ENCODE data around the gene RBM48.

RBM48 gene

GRCh38 chr7:92498557-92498956 is 30.0 kb upstream of the RBM48 start:
- TF ChIP-seq EP300 (IDR thresholded peaks at IDR 0.05; ENCODE audit: borderline replicate concordance) = no peak
- no peak for TF ChIP-seq CEBPB (IDR thresholded peaks at IDR 0.05)
- no peak for TF ChIP-seq REST (IDR thresholded peaks at IDR 0.05; ENCODE audit: low read depth)
- TF ChIP-seq TAF1 (IDR thresholded peaks at IDR 0.05; ENCODE audit: low read depth) = no peak
- TF ChIP-seq RAD21 (IDR thresholded peaks at IDR 0.05; ENCODE audit: low read depth) = no peak
- no peak for TF ChIP-seq YY1 (IDR thresholded peaks at IDR 0.05; ENCODE audit: low read depth)
- no peak for TF ChIP-seq NFIC (IDR thresholded peaks at IDR 0.05)
- TF ChIP-seq, protein P1, sequence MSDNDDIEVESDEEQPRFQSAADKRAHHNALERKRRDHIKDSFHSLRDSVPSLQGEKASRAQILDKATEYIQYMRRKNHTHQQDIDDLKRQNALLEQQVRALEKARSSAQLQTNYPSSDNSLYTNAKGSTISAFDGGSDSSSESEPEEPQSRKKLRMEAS (IDR thresholded peaks at IDR 0.05) = no peak
- TF ChIP-seq FOXM1 (IDR thresholded peaks at IDR 0.05; ENCODE audit: borderline replicate concordance, low read depth) = no peak
- no peak for TF ChIP-seq EGR1 (IDR thresholded peaks at IDR 0.05)
- TF ChIP-seq TEAD4 (IDR thresholded peaks at IDR 0.05) = no peak
- TF ChIP-seq ZBTB7A (IDR thresholded peaks at IDR 0.05; ENCODE audit: low read depth) = no peak
- TF ChIP-seq, protein P2, sequence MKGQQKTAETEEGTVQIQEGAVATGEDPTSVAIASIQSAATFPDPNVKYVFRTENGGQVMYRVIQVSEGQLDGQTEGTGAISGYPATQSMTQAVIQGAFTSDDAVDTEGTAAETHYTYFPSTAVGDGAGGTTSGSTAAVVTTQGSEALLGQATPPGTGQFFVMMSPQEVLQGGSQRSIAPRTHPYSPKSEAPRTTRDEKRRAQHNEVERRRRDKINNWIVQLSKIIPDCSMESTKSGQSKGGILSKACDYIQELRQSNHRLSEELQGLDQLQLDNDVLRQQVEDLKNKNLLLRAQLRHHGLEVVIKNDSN (IDR thresholded peaks at IDR 0.05) = no peak
- no peak for TF ChIP-seq CREB1 (IDR thresholded peaks at IDR 0.05; ENCODE audit: low read depth)
- TF ChIP-seq TCF12 (IDR thresholded peaks at IDR 0.05; ENCODE audit: low read depth) = no peak

GRCh38 chr7:92503767-92504166 is 24.8 kb upstream of the RBM48 start:
- no peak for TF ChIP-seq CREB1 (IDR thresholded peaks at IDR 0.05; ENCODE audit: low read depth)
- no peak for TF ChIP-seq CEBPB (IDR thresholded peaks at IDR 0.05)
- TF ChIP-seq TAF1 (IDR thresholded peaks at IDR 0.05; ENCODE audit: low read depth) = no peak
- TF ChIP-seq YY1 (IDR thresholded peaks at IDR 0.05; ENCODE audit: low read depth) = no peak
- no peak for TF ChIP-seq TEAD4 (IDR thresholded peaks at IDR 0.05)
- TF ChIP-seq, protein P1 (IDR thresholded peaks at IDR 0.05) = no peak
- no peak for TF ChIP-seq RAD21 (IDR thresholded peaks at IDR 0.05; ENCODE audit: low read depth)
- TF ChIP-seq REST (IDR thresholded peaks at IDR 0.05; ENCODE audit: low read depth) = no peak
- TF ChIP-seq, protein P2 (IDR thresholded peaks at IDR 0.05) = no peak
- no peak for TF ChIP-seq ZBTB7A (IDR thresholded peaks at IDR 0.05; ENCODE audit: low read depth)
- TF ChIP-seq TCF12 (IDR thresholded peaks at IDR 0.05; ENCODE audit: low read depth) = no peak
- TF ChIP-seq FOXM1 (IDR thresholded peaks at IDR 0.05; ENCODE audit: borderline replicate concordance, low read depth) = no peak
- TF ChIP-seq EGR1 (IDR thresholded peaks at IDR 0.05) = no peak
- TF ChIP-seq NFIC (IDR thresholded peaks at IDR 0.05) = no peak
- no peak for TF ChIP-seq EP300 (IDR thresholded peaks at IDR 0.05; ENCODE audit: borderline replicate concordance)

GRCh38 chr7:92504563-92504962 is 24.0 kb upstream of the RBM48 start:
- no peak for TF ChIP-seq CEBPB (IDR thresholded peaks at IDR 0.05)
- no peak for TF ChIP-seq EP300 (IDR thresholded peaks at IDR 0.05; ENCODE audit: borderline replicate concordance)
- TF ChIP-seq EGR1 (IDR thresholded peaks at IDR 0.05) = no peak
- TF ChIP-seq TAF1 (IDR thresholded peaks at IDR 0.05; ENCODE audit: low read depth) = no peak
- no peak for TF ChIP-seq ZBTB7A (IDR thresholded peaks at IDR 0.05; ENCODE audit: low read depth)
- TF ChIP-seq CREB1 (IDR thresholded peaks at IDR 0.05; ENCODE audit: low read depth) = no peak
- TF ChIP-seq YY1 (IDR thresholded peaks at IDR 0.05; ENCODE audit: low read depth) = no peak
- TF ChIP-seq TCF12 (IDR thresholded peaks at IDR 0.05; ENCODE audit: low read depth) = no peak
- no peak for TF ChIP-seq FOXM1 (IDR thresholded peaks at IDR 0.05; ENCODE audit: borderline replicate concordance, low read depth)
- TF ChIP-seq TEAD4 (IDR thresholded peaks at IDR 0.05) = no peak
- TF ChIP-seq, protein P1 (IDR thresholded peaks at IDR 0.05) = no peak
- TF ChIP-seq NFIC (IDR thresholded peaks at IDR 0.05) = no peak
- no peak for TF ChIP-seq RAD21 (IDR thresholded peaks at IDR 0.05; ENCODE audit: low read depth)

DNA sequence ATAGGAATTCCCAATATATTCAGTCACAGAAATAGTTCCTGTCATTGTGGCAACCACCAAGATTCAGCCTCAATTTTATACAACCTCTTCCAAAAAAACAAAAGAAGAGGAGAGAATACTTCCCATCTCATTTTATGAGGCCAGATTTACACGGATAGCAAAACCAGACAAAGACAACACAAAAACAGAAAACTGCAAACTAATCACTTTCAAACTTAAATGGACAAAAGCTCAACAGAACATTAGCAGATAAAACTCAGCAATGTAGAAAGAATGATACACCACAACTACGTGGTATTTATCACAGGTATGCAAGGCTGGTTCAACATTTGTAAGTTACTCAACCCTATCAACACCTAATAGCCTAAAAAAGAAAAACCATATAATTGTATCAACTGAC is 22.2 kb upstream of the RBM48 start:
- no peak for TF ChIP-seq NFIC (IDR thresholded peaks at IDR 0.05)
- no peak for TF ChIP-seq TCF12 (IDR thresholded peaks at IDR 0.05; ENCODE audit: low read depth)
- TF ChIP-seq, protein P1 (IDR thresholded peaks at IDR 0.05) = no peak
- no peak for TF ChIP-seq ZBTB7A (IDR thresholded peaks at IDR 0.05; ENCODE audit: low read depth)
- TF ChIP-seq YY1 (IDR thresholded peaks at IDR 0.05; ENCODE audit: low read depth) = no peak
- TF ChIP-seq EP300 (IDR thresholded peaks at IDR 0.05; ENCODE audit: borderline replicate concordance) = no peak
- TF ChIP-seq FOXM1 (IDR thresholded peaks at IDR 0.05; ENCODE audit: borderline replicate concordance, low read depth) = no peak
- no peak for TF ChIP-seq RAD21 (IDR thresholded peaks at IDR 0.05; ENCODE audit: low read depth)
- TF ChIP-seq TEAD4 (IDR thresholded peaks at IDR 0.05) = no peak
- no peak for TF ChIP-seq EGR1 (IDR thresholded peaks at IDR 0.05)
- no peak for TF ChIP-seq TAF1 (IDR thresholded peaks at IDR 0.05; ENCODE audit: low read depth)
- TF ChIP-seq, protein P2 (IDR thresholded peaks at IDR 0.05) = no peak
- TF ChIP-seq REST (IDR thresholded peaks at IDR 0.05; ENCODE audit: low read depth) = no peak
- TF ChIP-seq CEBPB (IDR thresholded peaks at IDR 0.05) = no peak
- no peak for TF ChIP-seq CREB1 (IDR thresholded peaks at IDR 0.05; ENCODE audit: low read depth)
